Stomach (tissue), 9 donors: Measurements from ENCODE around the gene INVS. TPM values are rescaled to one million over a fixed set of nuclear protein-coding genes. Genes with fewer than 3 reads are reported as not detected.
"Not testable (repeated sequence)": the region's sequence is repeated elsewhere in the genome, so short reads cannot be mapped to it uniquely, and the experiment has no call there.

Source experiments
- DNase-seq, 2 donors: peaks; one replicate each; pipeline versions ENCODE4 v3.0.0 to v3.0.0-alpha.2; 2013 to 2019
- H3K27ac ChIP-seq, 5 donors: fragments of 200-600 bp in 4 of 5; sonication (generic) in 4 of 5; one replicate each; pipeline ENCODE4 v1.5.1; 2013 to 2019; ENCODE audit warnings: mild to moderate bottlenecking in 1 of 5, moderate library complexity in 1 of 5
- H3K27me3 ChIP-seq, 3 donors: fragments of 200-600 bp; sonication (generic); one replicate each; pipeline ENCODE4 v1.5.1; 2017 to 2019; ENCODE audit warnings: mixed run types in 1 of 3
- H3K36me3 ChIP-seq, 4 donors: fragments of 200-600 bp; sonication (generic); 1 replicate in 3 of 4; 2 replicates in 1 of 4; pipeline ENCODE4 v1.5.1; 2016 to 2019
- H3K4me1 ChIP-seq, 4 donors: fragments of 200-600 bp; sonication (generic); one replicate each; pipeline ENCODE4 v1.5.1; 2016 to 2019
- H3K4me3 ChIP-seq, 4 donors: fragments of 200-600 bp; sonication (generic) in 3 of 4; one replicate each; pipeline ENCODE4 v1.5.1; 2016 to 2019; ENCODE audit warnings: mild to moderate bottlenecking in 1 of 4
- H3K9me3 ChIP-seq, 4 donors: fragments of 200-600 bp; sonication (generic); one replicate each; pipeline ENCODE4 v1.5.1; 2016 to 2019
- CTCF ChIP-seq, 7 experiments: fragments of 450-650 bp in 4 of 7; fragments of 200-600 bp in 3 of 7; sonication (generic) in 3 of 7; IDR thresholded peaks; one replicate each; pipeline ENCODE4 v1.5.1; 2016 to 2019; ENCODE audit warnings: antibody characterized with exemption in 7 of 7, control low read depth in 2 of 7, mild to moderate bottlenecking in 1 of 7
- EP300 ChIP-seq: sonication (generic); formaldehyde crosslinking; IDR thresholded peaks from one replicate; pipeline ENCODE4 v1.6.1; 2017; ENCODE audit warnings: antibody characterized with exemption
- POLR2A ChIP-seq, 4 donors: fragments of 450-650 bp; IDR thresholded peaks; one replicate each; pipeline ENCODE4 v1.6.1; 2016; ENCODE audit warnings: antibody characterized with exemption in 4 of 4, control low read depth in 2 of 4, mild to moderate bottlenecking in 1 of 4, moderate library complexity in 1 of 4
- POLR2AphosphoS5 ChIP-seq, 3 donors: sonication (generic); formaldehyde crosslinking; IDR thresholded peaks; one replicate each; pipeline ENCODE4 v1.6.1; 2016; ENCODE audit warnings: antibody characterized with exemption in 3 of 3
- WGBS, 5 donors: extraction: QIAGEN DNeasy Blood & Tissue Kit in 3 of 5; methylation state at CpG; one replicate each; pipeline versions ENCODE4 v1.1.5 to v1.1.7; 2013 to 2018; 5-methylcytosine and 5-hydroxymethylcytosine counted together
- intact Hi-C: fragments of 100-400 bp; cut with DNase I; formaldehyde crosslinking; loops from one replicate; pipeline ENCODE4 v1.15.1; 2023; ENCODE audit warnings: low total_unique reads
- polyA plus RNA-seq, 3 donors: library from polyadenylated mRNA; stranded (reverse); fragments of 200-250 nt; gene quantifications; one replicate each; pipeline ENCODE4 v1.2.3, GENCODE V29; 2013
- total RNA-seq, 5 donors: library from RNA; depleted of rRNA; stranded (reverse); fragments of >200 nt; gene quantifications; one replicate each; pipeline versions ENCODE4 v1.1.0 to v1.2.3, GENCODE V29; 2014 to 2016
- donor health status: healthy with polysubstance abuse.
- donor health status: Bipolar disorder and iron deficiency.
- donor health status: healthy.

The INVS gene
- total and polyA plus RNA-seq, 8 donors = 3.1 to 54.5 (median 16.7) TPM

DNA sequence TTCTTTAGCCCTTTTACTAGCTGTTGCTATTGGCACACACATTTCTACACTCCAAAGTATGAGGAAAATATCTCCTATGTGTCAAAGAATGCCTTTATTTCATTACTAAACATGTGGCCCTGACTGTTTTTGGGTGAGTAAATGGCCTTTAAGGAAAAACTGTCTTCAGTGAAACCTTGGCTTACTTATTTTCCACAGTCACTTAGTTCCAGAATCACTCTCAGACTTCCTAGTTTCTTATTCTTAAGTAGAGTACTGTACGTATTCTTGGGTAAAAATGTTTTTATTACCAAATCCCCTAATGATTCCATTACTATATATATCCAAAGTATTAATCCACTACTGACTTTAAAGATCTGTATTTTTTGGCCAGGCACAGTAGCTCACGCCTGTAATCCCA, 27.8 kb upstream of the INVS start:
- 77 to 91% (median 87%) methylated on average over 2 of the region's 2 CpGs for WGBS, 5 donors
- TF ChIP-seq EP300 (no peak), CTCF (IDR thresholded peaks at IDR 0.05) (no peak), POLR2A (IDR thresholded peaks at IDR 0.05) (no peak), POLR2AphosphoS5 (IDR thresholded peaks at IDR 0.05) (no peak)
- H3K27me3 ChIP-seq = no peaks in the 10 kb centered on the region
- intact Hi-C loops = no loop called here
- no peak for DNase-seq
- no peak overlapping the region for H3K4me3 ChIP-seq
- H3K27ac ChIP-seq = no peak overlapping the region
- no peaks in the 10 kb centered on the region for H3K9me3 ChIP-seq
- H3K36me3 ChIP-seq = no peaks in the 10 kb centered on the region
- H3K4me1 ChIP-seq = peaks cover 0 to 53% (median 35%) of the 10 kb centered on the region in 4 donors

DNA sequence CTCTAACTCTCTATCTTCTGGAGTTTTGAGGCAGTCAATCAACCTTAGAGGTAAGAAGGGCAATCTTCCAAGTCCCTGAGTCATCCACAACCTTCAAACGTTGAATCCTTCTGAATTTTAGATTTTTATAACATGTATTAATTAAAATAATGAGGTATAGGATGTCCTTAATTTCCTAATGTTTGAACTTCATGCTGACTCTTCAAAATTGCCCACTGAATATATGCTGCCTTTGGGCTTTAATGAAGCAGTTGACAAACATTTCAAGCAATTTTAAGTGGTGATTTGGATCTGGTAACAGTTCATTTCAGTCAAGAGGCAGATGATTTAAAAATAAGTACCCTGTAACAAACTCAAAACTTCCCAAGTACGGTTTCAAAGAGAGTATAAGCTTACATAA, 26.2 kb upstream of the INVS start:
- DNase-seq = no peak
- peaks cover 0 to 54% (median 26%) of the 10 kb centered on the region in 4 donors for H3K4me1 ChIP-seq
- no peaks in the 10 kb centered on the region for H3K9me3 ChIP-seq
- no peaks in the 10 kb centered on the region for H3K36me3 ChIP-seq
- H3K27me3 ChIP-seq = no peaks in the 10 kb centered on the region
- 62 to 76% (median 67%) methylated on average over 2 of the region's 2 CpGs for WGBS, 5 donors
- TF ChIP-seq EP300 (no peak), POLR2AphosphoS5 (IDR thresholded peaks at IDR 0.05) (no peak), CTCF (IDR thresholded peaks at IDR 0.05) (no peak), POLR2A (IDR thresholded peaks at IDR 0.05) (no peak)
- no peak overlapping the region for H3K4me3 ChIP-seq
- H3K27ac ChIP-seq = no peak overlapping the region
- intact Hi-C loops = no loop called here

DNA sequence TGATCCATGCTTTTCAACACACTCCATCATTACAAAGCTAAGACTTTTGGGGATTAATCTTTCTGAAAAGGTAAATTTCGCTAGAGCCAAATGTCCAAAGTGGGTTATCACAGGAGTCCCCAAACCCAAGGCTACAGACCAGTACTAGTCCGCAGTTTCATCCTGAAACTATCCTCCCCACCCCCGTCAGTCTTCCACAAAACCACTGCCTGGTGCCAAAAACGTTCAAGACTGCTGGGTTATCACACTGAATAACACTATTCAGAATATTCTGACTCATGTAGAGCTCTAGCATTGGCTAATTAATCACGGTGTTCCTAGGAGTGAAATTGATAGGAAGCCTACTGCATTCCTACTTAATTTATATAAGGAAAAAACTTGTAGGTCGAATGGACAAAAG, 24.9 kb upstream of the INVS start:
- Histone ChIP-seq H3K36me3 (no peaks in the 10 kb centered on the region), H3K9me3 (no peaks in the 10 kb centered on the region), H3K4me1 (peaks cover 0 to 63% (median 26%) of the 10 kb centered on the region in 4 donors), H3K27ac (no peak overlapping the region), H3K4me3 (no peak overlapping the region), H3K27me3 (no peaks in the 10 kb centered on the region)
- TF ChIP-seq POLR2A (IDR thresholded peaks at IDR 0.05) (no peak), POLR2AphosphoS5 (IDR thresholded peaks at IDR 0.05) (no peak), CTCF (IDR thresholded peaks at IDR 0.05) (no peak), EP300 (no peak)
- intact Hi-C loops = no loop called here
- 68 to 74% (median 69%) methylated on average over 6 of the region's 6 CpGs for WGBS, 5 donors
- no peak for DNase-seq

DNA sequence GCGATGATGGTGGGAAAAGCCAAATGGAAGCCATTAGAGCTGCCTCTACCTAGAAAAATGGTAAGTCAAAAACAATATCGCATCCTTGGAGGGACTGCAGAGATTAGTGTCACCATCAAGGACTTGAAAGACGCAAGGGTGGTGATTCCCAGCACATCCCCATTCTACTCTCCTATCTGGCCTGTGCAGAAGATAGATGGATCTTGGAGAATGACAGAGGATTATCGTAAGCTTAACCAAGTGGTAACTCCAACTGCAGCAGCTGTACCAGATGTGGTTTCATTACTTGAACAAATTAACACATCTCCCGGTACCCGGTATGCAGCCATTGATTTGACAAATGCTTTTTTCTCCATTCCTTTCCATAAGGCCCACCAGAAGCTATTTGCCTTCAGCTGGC, 24.1 kb upstream of the INVS start:
- no peak for DNase-seq
- 96 to 99% (median 97%) methylated on average over 6 of the region's 6 CpGs for WGBS, 5 donors
- Histone ChIP-seq H3K27me3 (no peaks in the 10 kb centered on the region), H3K4me1 (peaks cover 0 to 70% (median 25%) of the 10 kb centered on the region in 4 donors), H3K27ac (no peak overlapping the region), H3K4me3 (no peak overlapping the region), H3K9me3 (no peaks in the 10 kb centered on the region), H3K36me3 (no peaks in the 10 kb centered on the region)
- TF ChIP-seq EP300 (no peak), POLR2AphosphoS5 (IDR thresholded peaks at IDR 0.05) (no peak), POLR2A (IDR thresholded peaks at IDR 0.05) (no peak), CTCF (IDR thresholded peaks at IDR 0.05) (no peak)
- intact Hi-C loops = no loop called here

DNA sequence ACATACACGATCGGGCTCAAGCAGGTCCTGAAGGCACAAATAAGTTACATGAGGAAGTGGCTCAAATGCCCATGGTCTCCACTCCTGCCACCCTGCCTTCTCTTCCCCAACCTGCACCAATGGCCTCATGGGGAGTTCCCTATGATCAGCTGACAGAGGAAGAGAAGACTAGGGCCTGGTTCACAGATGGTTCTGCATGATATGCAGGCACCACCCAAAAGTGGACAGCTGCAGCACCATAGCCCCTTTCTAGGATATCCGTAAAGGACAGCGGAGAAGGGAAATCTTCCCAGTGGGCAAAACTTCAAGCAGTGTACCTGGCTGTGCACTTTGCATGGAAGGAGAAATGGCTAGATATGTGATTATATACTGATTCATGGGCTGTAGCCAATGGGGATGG, 22.8 kb upstream of the INVS start:
- H3K9me3 ChIP-seq, intact Hi-C loops, H3K4me3 ChIP-seq, DNase-seq, H3K36me3 ChIP-seq, H3K27me3 ChIP-seq, H3K27ac ChIP-seq: not testable (repeated sequence)
- 98 to 100% (median 99%) methylated on average over 4 of the region's 4 CpGs for WGBS, 5 donors
- peaks cover 0 to 75% (median 20%) of the 10 kb centered on the region in 4 donors for H3K4me1 ChIP-seq
